Lower leg skin (tissue), 3 donors: Measurements from ENCODE around the gene SELPLG.

Experiments
- CTCF ChIP-seq, 3 donors: fragments of 450-650 bp; IDR thresholded peaks; one replicate each; pipeline ENCODE4 v1.5.1; 2016; ENCODE audit warnings: antibody characterized with exemption in 3 of 3, mild to moderate bottlenecking in 3 of 3, moderate library complexity in 2 of 3
- POLR2A ChIP-seq, 2 donors: fragments of 450-650 bp; IDR thresholded peaks; one replicate each; pipeline ENCODE4 v1.6.1; 2016 to 2017; ENCODE audit warnings: antibody characterized with exemption in 2 of 2, mild to moderate bottlenecking in 1 of 2, moderate library complexity in 1 of 2

GRCh38 chr12:108615918-108616317 lies 17.8 kb downstream of the SELPLG start:
- TF ChIP-seq POLR2A (IDR thresholded peaks at IDR 0.05) (no peak), CTCF (IDR thresholded peaks at IDR 0.05) (no peak)
